Kidney (tissue), 14 donors: ENCODE measurements around the gene RRAD. TPM values are rescaled to one million over a fixed set of nuclear protein-coding genes. Genes with fewer than 3 reads are reported as not detected.

Source experiments
- DNase-seq, 5 donors: peaks; one replicate each; pipeline ENCODE4 v3.0.0-alpha.2; 2013 to 2020
- FAIRE-seq: peaks from 2 replicates; lab custom pipeline; 2012; peaks lifted over from hg19 to GRCh38; lab: Jason Lieb, UNC
- H3K27ac ChIP-seq, 2 donors: one replicate each; pipeline ENCODE4 v1.7.0; 2013; ENCODE audit warnings: low read depth in 2 of 2, low read length in 2 of 2, inconsistent platforms in 1 of 2
- H3K27me3 ChIP-seq: one replicate; pipeline ENCODE4 v1.7.1; 2013; ENCODE audit warnings: low read length, inconsistent platforms; ENCODE audit not compliant: control insufficient read depth, insufficient read depth
- H3K36me3 ChIP-seq, 3 donors: one replicate each; pipeline versions ENCODE4 v1.7.0 to v1.7.1; 2013; ENCODE audit warnings: low read length in 3 of 3, control low read depth in 1 of 3, inconsistent platforms in 1 of 3; ENCODE audit not compliant: insufficient read depth in 3 of 3, control insufficient read depth in 2 of 3
- H3K4me1 ChIP-seq, 3 donors: one replicate each; pipeline versions ENCODE4 v1.7.0 to v1.7.1; 2013; ENCODE audit warnings: low read length in 3 of 3, inconsistent platforms in 1 of 3, low read depth in 1 of 3; ENCODE audit not compliant: control insufficient read depth in 2 of 3, insufficient read depth in 2 of 3
- H3K4me3 ChIP-seq, 3 donors: one replicate each; pipeline versions ENCODE4 v1.7.0 to v1.8.1; 2013; ENCODE audit warnings: low read length in 3 of 3, control low read depth in 1 of 3, inconsistent platforms in 1 of 3
- H3K9ac ChIP-seq, 3 donors: one replicate each; pipeline versions ENCODE4 v1.7.0 to v1.7.1; 2013; ENCODE audit warnings: low read length in 3 of 3, control low read depth in 1 of 3, inconsistent platforms in 1 of 3
- H3K9me3 ChIP-seq, 3 donors: one replicate each; pipeline versions ENCODE4 v1.7.0 to v1.7.1; 2013; ENCODE audit warnings: low read length in 3 of 3, control low read depth in 1 of 3, inconsistent platforms in 1 of 3; ENCODE audit not compliant: control insufficient read depth in 2 of 3, insufficient read depth in 1 of 3
- CTCF ChIP-seq: IDR thresholded peaks from 3 replicates; pipeline ENCODE4 v1.5.1; 2012; ENCODE audit warnings: mild to moderate bottlenecking, moderate library complexity, borderline replicate concordance; ENCODE audit not compliant: insufficient read depth; ENCODE audit errors: extremely low read depth
- intact Hi-C: fragments of 100-400 bp; cut with DNase I; formaldehyde crosslinking; loops from one replicate; pipeline ENCODE4 v1.11.1; 2022
- polyA plus RNA-seq: library from polyadenylated mRNA; stranded (reverse); fragments of 350-450 nt; fragmentation: Illumina TruSeq; extraction: RNeasy Lipid Tissue Mini Kit (QIAGEN cat#74804); gene quantifications from one replicate; pipeline ENCODE4 v1.2.3, GENCODE V29; 2014; ENCODE audit warnings: low read depth, low replicate concordance; ENCODE audit not compliant: insufficient read depth
- total RNA-seq: library from RNA; stranded (reverse); fragmentation: NEBNext Ultra II Directional; extraction: Animal tissue kit (Norgen Biotek cat#: 25700); gene quantifications from one replicate; pipeline ENCODE4 v1.2.1, GENCODE V29; 2021
- donor health status: control.
- donor health status: control.
- donor health status: control.
- donor health status: control.
- donor health status: control.
- donor health status: DM: yes; HTN: yes; CAD: no.
- donor health status: Normal renal cell carcinoma (clear cell type).

RRAD gene
- total and polyA plus RNA-seq, 2 donors from 2014 or later: 14.3 to 90.9 TPM

- intact Hi-C loops: no loop called here
- DNase-seq (peak in 1 of 5 donors; percentile 0), FAIRE-seq (no peak)
- Histone ChIP-seq H3K9ac (no peak overlapping the region), H3K36me3 (peaks cover 5 to 18% (median 16%) of the 10 kb centered on the region in 3 donors), H3K27me3 (no peaks in the 10 kb centered on the region), H3K4me3 (no peak overlapping the region), H3K27ac (peak overlapping the region in 1 of 2 donors; percentile 5), H3K9me3 (no peaks in the 10 kb centered on the region), H3K4me1 (peaks cover 0 to 17% (median 15%) of the 10 kb centered on the region in 3 donors)
- TF ChIP-seq CTCF: no peak
Observed at GRCh38 chr16:66888647-66889615, 36.4 kb downstream of the RRAD start.

- DNase-seq (no peak), FAIRE-seq (no peak)
- H3K4me3 ChIP-seq: peak overlapping the region in 1 of 3 donors; percentile 26
- H3K36me3 ChIP-seq: peaks cover 5 to 18% (median 16%) of the 10 kb centered on the region in 3 donors
- H3K27ac ChIP-seq: peak overlapping the region in 1 of 2 donors; percentile 3
- H3K27me3 ChIP-seq: no peaks in the 10 kb centered on the region
- H3K9ac ChIP-seq: no peak overlapping the region
- H3K9me3 ChIP-seq: no peaks in the 10 kb centered on the region
- TF ChIP-seq CTCF: no peak
- H3K4me1 ChIP-seq: peaks cover 0 to 17% (median 15%) of the 10 kb centered on the region in 3 donors
- intact Hi-C loops: no loop called here
Observed at GRCh38 chr16:66886914-66887313, 38.4 kb downstream of the RRAD start.

- peak overlapping the region in 1 of 2 donors; percentile 3 for H3K27ac ChIP-seq
- peak overlapping the region in 1 of 3 donors; percentile 26 for H3K4me3 ChIP-seq
- H3K36me3 ChIP-seq: peaks cover 5 to 18% (median 16%) of the 10 kb centered on the region in 3 donors
- DNase-seq: no peak
- no peak for FAIRE-seq
- H3K9me3 ChIP-seq: no peaks in the 10 kb centered on the region
- no peak for TF ChIP-seq CTCF
- intact Hi-C loops: no loop called here
- H3K4me1 ChIP-seq: peaks cover 0 to 17% (median 14%) of the 10 kb centered on the region in 3 donors
- no peak overlapping the region for H3K9ac ChIP-seq
- H3K27me3 ChIP-seq: no peaks in the 10 kb centered on the region
Observed at GRCh38 chr16:66886321-66886720, 39.0 kb downstream of the RRAD start.
